ENCODE measurements around the gene WNT7B.
A peak's percentile ranks its signal among the peaks of the same experiment; 100 is the strongest.
"Not testable (repeated sequence)": the region's sequence is repeated elsewhere in the genome, so short reads cannot be mapped to it uniquely, and the experiment has no call there.

WNT7B gene

DNA sequence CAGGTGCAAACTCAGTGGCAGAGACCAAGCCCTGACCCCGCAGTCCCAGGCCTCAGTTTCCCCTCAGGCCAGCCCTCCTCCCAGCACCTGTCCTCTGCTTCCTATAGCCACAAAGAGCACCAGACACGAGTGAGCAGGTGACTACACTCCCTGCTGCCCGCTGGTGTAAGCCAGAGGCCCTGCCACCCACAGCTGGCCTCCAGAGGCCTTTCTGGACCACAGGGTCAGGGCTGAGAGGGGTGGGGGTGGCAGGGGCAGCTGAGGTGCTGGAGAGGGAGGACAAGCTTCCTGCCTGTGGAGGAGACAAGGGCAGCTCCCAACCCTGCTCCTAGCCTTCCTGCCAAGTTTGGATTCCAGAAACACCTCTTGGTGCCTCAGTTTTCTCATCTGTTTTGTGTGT is 31.3 kb upstream of the WNT7B start:
- DNase-seq (ENCODE audit: low spot score): no peak

DNA sequence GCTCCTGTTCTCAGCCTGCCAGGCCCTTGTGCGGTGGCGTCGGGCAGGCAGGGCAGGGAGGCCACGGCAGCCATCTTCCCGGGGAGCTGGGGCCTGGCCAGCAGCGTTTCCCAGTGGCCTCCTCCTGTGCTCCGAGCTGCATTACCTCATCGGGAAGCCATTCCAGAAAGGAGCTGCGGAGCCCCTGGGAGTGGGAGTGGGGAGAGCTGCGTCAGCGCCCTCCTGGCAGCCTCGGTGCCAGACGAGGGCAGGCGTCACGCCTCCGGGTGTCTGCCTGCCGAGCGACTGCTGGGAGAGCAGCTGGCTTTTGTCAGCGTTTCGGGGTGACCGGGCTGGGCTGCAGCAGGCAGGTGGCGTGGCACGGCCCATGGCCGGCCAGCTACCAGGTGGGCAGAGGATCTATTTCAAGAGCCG is 30.9 kb upstream of the WNT7B start:
- no peak for DNase-seq (ENCODE audit: low spot score)

DNA sequence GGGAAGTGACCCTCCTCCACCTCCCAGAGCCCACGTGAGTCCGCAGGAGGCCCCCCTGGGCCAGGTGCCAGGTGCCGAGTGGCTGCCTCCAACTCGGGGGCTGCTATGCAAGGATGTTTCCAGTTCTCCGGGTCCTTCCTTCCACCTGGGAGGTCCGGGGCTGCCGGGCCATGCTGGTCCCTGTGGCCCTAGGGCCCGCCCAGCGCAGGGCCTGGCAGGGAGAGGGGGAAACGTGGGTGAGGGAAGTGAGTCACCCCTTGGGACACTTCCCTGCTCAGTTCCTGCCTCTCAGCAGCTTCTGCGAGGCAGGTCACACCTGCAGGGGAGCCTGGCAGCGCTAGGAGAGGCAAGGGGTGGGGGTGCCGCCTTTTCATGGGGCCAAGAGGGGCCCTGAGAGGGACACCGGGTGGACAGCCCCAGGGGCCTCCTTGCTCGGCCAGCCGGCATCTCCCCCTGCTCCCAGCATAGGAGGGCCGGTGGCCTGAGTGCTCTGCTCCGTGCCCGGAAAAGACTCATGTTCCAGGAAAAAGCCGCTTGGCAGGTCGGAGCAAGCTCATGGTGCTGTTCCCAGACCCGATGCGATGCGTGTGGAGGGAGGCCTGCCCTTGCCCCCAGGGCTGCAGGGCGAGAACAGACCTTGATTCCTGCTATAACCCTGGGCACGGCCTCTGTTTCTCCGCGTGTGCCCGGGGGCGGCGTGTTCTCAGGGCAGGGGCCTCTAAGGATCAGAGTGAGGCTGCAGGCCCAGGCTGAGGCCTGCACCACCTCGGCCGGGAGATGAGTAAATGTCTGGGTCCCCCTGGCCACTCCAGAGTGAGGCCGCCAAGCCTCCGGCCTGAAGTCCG is 30.3 kb upstream of the WNT7B start:
- DNase-seq (ENCODE audit: low spot score): no peak

DNA sequence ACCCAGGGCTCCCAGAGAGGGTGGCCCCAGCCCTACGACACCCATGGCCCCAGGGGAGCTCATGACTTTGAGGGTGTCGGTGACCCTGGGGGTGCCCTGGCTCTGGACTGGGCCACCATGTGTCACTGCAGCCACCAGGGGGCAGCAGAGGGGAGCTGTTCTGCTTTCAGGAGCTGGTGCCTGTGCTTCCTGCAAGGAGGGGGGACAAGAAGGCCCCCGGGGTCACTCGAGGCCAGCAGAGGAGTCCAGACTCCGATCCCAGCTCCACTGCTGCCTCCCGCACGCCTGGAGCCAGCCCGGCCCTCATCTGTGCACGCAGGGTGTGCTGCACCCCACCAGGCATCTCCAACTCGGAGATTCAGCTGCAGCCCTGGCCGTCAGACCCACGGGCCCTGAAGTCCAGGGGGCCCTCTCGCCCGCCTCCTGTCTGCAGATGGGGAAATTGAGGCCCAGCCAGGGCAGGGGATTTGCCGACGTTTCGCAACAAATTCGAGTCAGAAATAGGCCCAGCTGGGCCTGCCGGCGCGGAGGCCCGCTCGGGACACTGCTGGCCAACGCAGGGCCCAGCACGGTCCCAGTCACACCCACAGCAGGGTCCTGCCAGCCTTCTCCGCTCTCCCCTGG is 29.5 kb upstream of the WNT7B start:
- DNase-seq (ENCODE audit: low spot score): peak; percentile 99

DNA sequence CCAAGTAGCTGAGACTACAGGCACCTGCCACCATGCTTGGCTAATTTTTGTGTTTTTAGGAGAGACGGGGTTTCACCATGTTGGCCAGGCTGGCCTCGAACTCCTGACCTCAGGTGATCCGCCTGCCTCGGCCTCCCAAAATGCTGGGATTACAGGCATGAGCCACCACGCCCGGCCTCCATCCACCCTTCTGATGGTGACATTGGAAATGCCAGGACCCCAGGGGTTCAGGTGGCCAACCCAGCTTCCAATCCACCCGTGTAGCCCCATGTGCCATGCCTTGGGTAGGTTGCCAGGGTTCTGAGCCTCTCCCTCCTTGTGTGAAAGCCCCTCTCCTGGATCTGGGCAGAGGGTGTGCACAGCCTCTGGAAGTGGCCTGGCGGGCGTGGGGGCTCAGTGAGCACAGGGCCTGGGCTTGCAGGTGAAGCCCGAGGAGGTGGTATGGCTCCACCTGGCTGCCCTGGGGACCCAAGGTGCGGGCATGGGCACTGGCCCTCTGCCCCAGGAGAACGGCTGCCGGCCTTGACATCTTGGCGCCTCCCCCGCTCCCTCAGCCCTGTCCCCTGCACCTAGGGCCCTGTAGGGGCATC is 28.2 kb upstream of the WNT7B start:
- not testable (repeated sequence) for DNase-seq (ENCODE audit: low spot score)

DNA sequence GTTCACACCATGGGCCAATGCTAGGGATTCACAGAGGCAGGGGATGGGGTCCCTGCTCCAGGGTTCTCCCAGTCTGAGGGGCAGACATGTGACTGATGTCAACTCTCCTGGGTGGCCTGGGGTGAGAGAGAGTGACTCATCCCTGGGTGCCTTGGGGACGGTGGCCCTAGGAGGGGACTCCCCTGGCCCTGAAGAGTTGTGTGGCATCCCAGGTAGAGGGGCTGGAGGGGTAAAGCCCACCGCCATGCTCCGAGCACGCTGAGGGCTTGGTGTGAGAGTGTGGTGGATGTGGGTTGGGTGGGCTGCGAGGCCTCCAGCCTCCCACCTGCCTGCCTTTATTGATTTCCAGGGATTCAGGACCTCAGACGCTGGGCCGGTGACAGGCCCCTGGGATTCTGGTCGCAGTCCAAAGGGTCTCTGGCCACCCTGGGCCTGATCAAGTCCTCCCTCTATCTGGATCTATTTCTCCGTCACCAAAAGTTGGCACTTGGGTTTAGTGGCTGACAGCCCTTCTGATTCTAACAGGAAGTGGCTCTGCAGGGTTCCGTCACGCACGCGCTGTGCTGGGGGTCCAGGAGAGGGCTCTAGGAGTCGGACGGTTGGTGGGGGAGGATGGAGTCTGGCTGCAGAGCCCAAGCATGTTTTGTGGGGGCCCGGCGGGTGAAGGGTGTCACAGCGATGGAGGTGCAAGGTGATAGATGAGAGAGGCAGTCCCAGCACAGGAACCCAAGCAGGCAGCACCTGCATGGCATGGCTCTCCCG is 27.3 kb upstream of the WNT7B start:
- DNase-seq (ENCODE audit: low spot score): no peak

DNA sequence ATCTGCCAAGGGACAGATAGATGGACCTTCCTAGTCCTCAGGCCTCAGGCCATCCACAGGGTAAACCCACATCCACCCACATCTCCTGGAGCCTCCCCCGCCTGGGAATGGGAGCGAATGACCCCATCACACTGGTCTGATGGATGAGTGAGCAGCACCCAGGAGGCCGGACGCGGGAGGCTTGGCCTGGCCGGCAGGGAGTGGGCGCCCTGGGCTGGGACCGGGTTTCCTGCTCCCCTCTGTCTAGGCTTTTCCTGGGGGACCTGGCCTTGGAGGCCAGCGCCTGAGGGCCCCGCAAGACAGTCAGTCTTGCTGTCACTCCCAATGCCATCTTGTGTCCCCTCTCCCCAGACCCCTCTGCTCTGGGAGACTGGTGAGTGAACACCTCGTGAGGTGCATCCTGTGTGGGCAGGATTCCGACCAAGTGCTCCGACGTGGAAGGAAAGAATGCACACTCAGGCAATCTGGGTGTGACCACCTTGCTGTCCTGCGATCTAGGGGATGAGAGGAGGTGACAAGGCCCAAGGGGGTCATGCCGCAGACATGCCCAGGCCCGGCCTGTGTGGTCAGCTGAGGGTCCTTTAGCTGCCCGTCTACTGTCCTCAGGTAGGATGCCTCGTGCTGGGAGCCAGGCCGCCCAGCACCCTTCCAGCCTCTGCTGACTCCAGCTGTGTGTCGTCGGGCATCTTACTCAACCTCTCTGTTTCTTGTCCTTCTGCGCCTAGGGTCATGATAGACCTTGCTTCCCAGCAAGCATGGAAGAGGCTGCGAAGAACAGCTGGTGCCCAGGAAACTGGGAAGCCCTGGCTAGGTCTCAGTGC is 26.5 kb upstream of the WNT7B start:
- DNase-seq (ENCODE audit: low spot score): no peak

DNA sequence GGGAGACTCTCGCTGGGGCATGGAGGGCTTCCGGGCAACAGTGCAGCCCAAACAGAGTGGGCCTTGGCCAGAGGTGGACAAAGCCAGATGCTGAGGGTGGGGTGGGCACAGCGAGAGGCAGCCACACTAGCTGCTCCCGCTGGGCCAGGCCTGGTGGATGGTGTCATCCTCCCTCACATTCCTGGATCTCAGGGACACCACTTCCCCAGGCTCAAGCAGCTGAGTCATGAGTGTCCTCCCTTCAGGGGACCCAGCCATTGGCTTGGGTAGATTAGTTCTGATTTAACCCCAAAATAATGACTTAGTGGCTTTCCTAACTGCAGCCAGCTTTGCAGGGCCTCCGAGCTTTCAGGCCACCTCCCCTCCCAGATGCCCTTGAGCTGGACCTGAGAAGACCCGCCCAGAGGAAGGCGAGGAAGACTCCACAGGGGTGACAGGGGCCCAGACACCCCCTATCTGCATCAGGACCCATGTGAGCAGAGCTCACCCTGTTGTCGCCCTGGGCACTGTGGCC is 25.9 kb upstream of the WNT7B start:
- DNase-seq (ENCODE audit: low spot score): no peak

DNA sequence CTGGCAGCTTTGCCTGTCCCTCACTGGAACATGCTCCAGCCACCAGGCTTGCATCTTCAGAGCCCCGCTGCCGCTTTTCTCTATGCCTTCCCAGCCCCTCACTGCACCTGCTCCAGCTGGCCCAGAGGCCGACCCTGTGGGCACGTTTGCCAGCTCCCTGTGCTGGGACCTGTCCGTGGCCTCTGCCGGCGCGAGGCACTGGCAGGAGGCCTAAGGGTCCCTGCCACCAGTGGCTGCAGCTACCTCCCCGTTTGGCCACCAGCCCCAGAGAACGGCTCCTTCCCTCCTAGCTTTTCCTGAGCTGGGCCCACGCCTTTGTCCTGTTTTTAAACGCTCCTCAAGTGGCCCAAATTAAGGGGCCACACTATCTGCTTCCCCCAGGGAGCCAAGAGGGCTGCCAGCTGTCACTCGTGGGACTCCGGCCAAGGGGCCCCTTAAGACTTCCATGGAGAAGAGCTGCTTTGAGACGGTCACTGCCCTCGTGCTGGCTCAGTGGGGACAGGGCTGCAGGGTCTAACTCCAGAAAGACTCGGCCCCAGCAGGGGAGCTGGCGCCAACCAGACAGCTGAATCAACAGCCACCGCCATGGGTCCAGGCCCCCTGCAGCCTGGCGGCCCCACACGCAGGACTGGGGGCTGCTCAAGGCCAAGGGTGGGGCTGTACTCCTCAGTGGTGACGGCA is 24.6 kb upstream of the WNT7B start:
- DNase-seq (ENCODE audit: low spot score): no peak

DNA sequence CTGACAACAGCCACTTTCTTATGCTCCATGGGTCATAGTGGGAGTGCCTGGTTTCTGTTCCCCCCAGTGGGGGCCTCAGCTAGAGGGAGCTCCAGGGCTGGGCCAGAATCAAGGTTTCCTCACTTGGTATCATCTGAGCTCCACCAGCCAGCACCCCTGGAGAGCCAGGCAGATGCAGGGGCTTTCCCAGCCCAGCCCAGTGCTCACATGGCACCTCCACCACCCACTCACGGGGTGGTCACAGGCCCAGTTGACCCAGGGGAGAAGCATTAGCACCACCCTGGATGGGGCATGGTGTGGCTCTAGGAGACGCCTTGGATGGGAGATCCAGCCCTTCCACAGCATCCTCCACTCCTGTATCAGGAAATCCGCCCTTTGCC is 24.1 kb upstream of the WNT7B start:
- no peak for DNase-seq (ENCODE audit: low spot score)

DNA sequence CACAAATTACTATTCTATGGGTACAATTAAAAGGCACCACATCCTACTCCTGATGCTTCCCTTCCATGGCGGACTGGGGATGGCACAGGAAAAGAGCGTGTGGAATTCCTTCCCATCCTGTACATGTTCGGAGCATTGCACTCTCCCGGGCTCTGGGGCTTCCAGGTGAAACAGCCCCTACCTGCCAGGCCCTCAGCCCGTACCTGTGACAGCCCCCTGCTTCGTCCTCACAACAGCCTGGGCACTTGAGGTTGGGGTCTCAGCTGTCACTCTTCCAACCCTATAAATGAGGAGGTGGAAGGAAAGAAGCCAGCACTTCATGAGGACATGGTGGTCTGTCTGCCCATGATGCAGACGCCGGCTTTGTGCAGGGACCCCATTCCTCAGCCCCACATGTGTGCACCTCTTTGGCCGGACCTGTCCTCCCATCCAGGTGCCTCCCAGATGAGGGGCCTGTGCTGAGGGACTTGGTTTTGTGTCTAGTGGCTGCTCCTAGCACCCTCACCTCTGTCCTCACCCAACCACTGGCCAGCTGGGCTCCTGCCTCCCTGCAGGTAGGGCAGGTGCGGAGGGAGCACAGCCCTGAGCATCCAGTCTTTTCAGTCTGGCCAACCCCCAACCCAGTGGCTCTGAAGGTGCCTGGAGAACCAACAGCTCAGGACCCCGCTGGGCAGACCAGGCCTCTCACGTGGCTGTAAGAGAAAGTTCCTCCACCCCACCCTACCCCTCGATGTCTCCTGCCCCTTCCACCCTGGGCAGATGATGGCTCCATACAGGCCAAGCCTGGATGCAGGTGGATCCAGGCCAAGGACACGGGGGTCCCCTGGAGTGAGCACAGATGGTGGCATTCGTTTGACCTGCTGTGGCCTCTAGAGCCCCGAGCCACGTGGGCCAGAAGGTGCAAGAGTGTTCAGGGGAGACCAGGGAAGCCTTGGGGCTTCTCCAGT is 23.4 kb upstream of the WNT7B start:
- no peak for DNase-seq (ENCODE audit: low spot score)

DNA sequence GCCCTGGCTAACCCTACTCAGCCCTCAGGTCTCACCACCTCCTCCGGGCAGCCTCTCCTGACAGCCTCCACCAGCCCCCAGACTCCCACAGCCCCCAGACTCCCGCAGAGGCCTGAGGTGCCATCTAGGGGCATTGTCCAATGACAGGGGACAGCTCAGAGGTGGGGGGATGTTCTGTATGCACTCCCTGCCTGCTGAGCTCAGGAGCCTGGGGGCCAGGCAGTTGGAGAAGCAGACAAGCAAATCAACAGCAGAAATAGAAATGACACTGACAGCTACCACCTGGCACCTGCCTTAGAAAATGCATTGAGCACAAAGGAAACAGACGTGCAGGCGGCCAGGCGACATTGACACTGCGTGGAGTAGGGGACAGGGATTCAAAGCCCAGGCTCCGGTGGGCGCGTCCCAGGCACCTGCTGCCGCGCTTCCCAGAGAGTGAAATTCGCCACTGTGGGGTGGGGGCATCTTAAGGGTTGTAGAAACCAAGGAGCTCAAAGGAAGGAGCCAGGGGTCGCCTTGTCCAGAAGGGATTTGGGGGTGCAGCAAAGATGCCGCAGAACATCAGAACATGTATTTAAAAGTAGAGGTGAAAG is 22.5 kb upstream of the WNT7B start:
- DNase-seq (ENCODE audit: low spot score): no peak

DNA sequence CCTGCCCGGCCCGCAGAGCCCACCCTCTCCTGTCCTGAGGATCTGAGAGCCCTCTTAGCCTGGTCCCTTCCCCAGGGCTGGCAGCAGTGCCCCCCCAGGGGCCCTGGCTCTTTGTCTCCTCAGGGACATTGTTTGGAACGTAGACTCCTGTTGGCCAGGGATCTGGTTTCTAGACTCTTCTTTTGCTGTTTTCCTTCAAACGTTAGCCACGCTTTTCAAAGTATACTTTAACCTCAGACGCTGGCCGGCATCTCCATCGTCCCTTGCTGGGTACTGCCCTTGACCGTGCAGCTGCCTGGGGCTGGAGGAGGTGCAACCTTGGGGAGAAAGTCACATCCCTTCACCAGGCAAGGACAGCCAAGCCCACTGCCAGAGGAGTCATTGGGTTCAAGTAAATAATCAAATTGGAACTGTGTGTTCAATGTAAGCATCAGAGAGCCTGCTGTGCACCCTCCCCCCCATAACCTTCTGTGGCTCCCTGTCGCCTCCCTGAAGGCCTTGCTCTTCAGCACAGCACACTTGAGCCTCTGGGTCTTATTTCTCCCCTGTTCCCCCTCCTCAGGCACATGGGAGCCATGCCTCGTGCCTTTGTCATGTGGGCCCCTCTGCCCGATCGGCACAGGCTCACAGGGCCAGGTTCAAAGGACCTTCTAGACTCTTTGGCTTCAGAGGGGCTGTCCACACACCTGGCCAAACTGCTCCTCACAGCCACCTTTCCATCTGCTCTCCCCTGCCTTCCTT is 21.8 kb upstream of the WNT7B start:
- no peak for DNase-seq (ENCODE audit: low spot score)

DNA sequence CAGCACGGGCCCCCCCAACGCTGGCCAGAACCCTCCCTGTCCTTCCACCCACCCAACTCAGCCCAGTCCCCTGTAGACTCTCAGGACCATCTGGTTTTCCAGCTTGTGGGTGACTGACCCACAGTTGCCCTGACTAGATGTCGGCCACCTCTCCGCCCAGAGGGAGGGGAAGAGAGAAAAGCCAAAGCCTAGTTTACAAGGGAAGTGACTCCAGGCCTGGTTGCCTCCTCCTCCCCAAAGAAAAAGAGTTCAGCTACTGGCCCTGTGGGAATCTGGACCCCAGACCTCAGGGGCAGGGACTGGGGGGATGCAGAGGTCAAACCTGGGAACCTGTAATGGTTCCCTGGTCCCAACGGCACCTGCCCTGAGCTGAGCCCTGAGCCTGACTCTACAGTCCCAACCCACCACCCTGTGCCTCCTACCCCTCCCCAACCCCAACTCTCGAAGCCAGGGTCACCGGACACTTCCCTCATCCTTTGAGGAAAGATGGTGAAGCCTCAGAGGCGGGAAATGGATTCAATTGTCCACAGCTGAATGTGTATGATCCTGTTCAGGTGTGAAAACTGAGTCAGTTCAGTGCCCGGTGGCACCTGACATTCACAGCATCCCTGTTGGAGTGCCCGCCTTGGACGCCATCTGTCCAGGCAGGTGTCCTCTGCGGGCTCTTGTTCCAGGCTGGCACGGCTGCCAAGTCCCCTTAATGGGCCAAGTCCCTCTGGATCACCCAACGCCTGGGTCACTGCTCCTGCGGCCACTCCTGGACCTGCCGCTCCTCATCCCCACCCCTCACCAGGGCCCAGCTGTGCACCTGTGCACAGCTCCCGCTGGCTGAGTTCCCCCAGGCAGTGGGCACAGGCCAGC is 21.0 kb upstream of the WNT7B start:
- no peak for DNase-seq (ENCODE audit: low spot score)

DNA sequence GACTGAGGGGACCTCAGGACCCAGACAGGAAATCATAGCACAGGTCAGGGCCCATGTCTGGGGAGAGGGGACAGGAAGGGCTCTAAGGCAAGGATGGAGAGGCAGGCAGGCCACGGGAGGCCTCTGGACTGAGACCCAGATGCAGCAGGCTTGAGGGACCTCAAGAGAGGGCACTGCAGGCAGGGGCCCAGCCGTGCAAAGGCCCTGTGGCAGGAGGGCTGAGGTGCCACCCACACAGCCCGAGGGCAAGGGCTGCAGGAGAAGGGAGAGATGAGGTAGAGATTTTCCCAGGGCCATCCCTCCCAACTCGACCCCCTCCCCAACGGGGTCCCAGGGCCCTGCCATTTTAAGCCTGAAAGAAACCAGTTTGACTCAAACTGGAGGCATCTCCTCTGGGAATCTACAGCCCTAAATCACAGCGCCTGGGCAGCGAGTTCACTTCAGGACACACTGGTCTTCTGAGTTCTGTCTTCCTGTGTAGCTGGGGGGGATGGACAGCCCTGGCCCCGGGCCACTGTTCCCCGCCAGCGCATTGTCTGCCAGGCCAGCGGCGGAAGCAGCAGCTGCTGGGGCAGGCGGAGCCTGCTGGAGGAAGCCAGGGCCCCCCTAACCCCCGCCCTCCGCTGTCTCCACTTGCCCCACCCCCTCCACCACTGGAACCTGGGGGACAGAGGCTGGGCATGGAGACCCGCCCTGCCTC is 20.3 kb upstream of the WNT7B start:
- DNase-seq (ENCODE audit: low spot score): no peak

DNA sequence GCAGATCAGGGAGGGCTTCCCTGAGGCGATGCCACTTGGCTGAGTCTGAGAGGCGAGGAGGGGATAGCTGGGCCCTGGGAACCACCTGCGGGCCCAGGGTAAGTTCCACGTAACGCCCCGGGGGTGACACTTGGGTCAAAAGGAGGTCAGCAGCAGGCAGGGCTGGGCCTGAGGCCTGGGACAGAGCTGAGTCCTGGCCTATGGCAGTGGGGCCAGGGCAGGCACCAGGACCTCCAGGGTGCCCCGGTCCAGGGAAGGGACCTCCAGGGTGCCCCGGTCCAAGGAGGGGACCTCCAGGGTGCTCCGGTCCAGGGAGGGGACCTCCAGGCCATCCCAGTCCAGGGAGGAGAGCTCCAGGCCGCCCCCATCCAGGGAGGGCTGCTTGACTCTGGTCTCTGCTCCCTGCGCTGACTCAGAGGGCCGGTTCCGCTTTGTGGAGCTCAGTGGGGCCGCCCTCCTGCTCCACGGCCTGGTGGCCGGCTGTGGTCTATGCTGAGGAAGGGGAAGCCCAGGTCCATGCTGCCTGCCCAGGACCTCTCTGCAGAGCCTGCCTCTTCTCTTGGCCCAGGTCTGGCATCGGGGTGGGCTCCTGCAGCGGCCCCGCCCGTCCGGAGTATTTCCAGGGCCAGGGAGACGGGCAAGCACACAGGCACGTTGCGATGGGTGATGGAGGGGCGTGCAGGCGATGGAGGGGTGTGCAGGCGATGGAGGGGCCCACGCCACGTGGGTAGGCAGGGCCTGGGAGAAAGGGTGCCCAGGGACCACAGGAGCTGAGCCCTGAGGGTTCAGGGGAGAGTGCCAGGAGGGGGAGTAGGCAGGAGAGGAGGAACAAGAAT is 19.5 kb upstream of the WNT7B start:
- no peak for DNase-seq (ENCODE audit: low spot score)
